Measurements from ENCODE around the gene TAF11L9.
"Not testable (repeated sequence)": the region's sequence is repeated elsewhere in the genome, so short reads cannot be mapped to it uniquely, and the experiment has no call there.

TAF11L9 gene

DNA sequence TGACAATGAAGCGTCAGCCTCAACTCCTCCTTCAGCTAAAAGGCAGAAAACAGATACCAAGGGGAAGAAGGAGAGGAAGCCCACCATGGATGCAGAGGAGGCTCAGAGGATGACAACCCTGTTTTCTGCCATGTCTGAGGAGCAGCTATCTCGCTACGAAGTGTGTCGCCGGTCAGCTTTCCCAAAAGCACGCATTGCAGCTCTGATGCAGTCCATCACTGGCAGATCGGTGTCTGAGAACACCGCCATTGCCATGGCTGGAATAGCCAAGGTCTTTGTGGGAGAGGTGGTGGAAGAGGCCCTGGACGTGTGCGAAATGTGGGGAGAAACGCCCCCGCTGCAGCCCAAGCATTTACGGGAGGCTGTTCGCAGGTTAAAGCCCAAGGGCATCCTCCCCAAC lies 10.8 kb upstream of the TAF11L9 start:
- no peak overlapping the region for H3K4me3 ChIP-seq (ENCODE audit: low read depth, low read length)
- H3K27me3 ChIP-seq: no peaks in the 10 kb centered on the region
- no peaks in the 10 kb centered on the region for H3K36me3 ChIP-seq
- no peak for DNase-seq
- no peaks in the 10 kb centered on the region for H3K9me3 ChIP-seq
- no peak for TF ChIP-seq CTCF (IDR thresholded peaks at IDR 0.05; ENCODE audit: low read depth, low read length)
- no peaks in the 10 kb centered on the region for H3K4me1 ChIP-seq

DNA sequence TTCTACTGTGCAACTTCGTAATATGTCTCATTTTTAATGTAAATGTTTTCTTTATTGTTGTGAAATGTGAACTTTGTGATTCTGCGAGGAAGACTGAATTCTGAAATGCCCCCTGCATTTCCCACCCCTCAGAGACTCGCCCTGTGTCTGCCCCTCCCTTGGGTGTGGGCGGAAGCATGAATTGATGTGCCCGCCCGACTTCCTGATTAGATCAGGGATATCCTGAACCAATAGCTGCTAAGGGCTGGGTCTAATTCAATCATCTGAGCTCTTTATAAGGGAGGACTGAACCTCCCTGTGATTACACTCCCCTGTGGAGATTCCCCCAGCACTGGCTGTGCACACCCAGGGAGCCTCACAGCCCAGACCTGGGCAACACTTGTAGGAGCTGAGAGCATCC lies 9.7 kb upstream of the TAF11L9 start, which contains the start of gene TAF11L11:
Gene TAF11L11, plus strand, starts transcription at position 304 of the 400 bp plus-strand sequence.
- H3K36me3 ChIP-seq; DNase-seq; H3K27me3 ChIP-seq; H3K9me3 ChIP-seq; H3K4me1 ChIP-seq; H3K4me3 ChIP-seq (ENCODE audit: low read depth, low read length): not testable (repeated sequence)

- not testable (repeated sequence) for H3K27me3 ChIP-seq; DNase-seq; H3K4me1 ChIP-seq; H3K9me3 ChIP-seq; H3K36me3 ChIP-seq; H3K4me3 ChIP-seq (ENCODE audit: low read depth, low read length)
Measured at GRCh38 chr5:17597728-17598127, 3.5 kb upstream of the TAF11L9 start, which contains the start of gene TAF11L10. TAF11L10 (minus strand) TSS chr5:17597828.

DNA sequence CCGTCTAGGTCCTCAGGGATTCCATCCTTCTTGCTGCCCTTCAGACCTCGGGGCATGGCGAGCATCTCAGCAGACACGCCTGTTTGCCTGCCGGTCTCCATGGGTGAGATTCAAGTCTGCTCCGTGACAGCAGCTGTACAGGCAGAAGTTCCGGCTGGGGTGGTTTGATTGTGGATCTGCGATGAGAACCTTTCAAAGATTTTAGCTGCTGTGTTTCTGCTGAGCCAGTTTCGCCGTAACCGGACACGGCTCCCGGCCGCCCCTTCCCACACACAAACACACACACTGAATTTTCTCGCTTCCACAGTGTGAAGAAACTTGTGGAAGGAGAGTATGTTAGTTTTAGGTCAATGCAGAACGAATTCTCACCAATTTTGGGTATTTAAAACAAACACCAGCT lies 3.3 kb downstream of the TAF11L9 start, which contains the start of gene TAF11L8:
Gene TAF11L8, minus strand, starts transcription at position 101 of the 400 bp plus-strand sequence.
- not testable (repeated sequence) for DNase-seq; H3K9me3 ChIP-seq; H3K36me3 ChIP-seq; H3K4me1 ChIP-seq; H3K4me3 ChIP-seq (ENCODE audit: low read depth, low read length); H3K27me3 ChIP-seq

DNA sequence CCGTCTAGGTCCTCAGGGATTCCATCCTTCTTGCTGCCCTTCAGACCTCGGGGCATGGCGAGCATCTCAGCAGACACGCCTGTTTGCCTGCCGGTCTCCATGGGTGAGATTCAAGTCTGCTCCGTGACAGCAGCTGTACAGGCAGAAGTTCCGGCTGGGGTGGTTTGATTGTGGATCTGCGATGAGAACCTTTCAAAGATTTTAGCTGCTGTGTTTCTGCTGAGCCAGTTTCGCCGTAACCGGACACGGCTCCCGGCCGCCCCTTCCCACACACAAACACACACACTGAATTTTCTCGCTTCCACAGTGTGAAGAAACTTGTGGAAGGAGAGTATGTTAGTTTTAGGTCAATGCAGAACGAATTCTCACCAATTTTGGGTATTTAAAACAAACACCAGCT lies 8.5 kb downstream of the TAF11L9 start, which contains the start of gene TAF11L7:
Gene TAF11L7, minus strand, starts transcription at position 101 of the 400 bp plus-strand sequence.
- H3K27me3 ChIP-seq; H3K36me3 ChIP-seq; DNase-seq; H3K9me3 ChIP-seq; H3K4me1 ChIP-seq; H3K4me3 ChIP-seq (ENCODE audit: low read depth, low read length): not testable (repeated sequence)

All from BE2C (cell line).